ENCODE data around the gene RASL11B.

RASL11B gene

DNA sequence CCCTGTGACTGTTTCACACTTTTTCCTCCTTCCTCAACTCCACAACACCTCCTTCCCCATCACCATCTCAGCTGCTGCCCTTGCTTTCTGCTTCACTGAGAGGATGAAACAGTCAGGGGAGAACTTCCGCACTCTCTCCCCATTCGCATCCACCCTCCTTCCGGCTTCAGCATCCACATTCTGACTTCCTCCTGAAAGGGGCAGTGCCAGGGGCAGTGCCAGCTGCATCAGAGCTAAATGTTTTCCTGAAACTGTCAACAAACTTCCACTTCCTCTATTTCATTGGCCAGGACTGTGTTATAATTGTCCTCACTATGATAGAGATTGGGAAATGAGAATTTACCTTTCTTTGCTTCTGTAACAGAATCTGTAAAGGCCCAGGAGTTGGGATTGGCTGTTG is 18.2 kb upstream of the RASL11B start:
- DNase-seq = peak; percentile 62 to 67 (median 62)

DNA sequence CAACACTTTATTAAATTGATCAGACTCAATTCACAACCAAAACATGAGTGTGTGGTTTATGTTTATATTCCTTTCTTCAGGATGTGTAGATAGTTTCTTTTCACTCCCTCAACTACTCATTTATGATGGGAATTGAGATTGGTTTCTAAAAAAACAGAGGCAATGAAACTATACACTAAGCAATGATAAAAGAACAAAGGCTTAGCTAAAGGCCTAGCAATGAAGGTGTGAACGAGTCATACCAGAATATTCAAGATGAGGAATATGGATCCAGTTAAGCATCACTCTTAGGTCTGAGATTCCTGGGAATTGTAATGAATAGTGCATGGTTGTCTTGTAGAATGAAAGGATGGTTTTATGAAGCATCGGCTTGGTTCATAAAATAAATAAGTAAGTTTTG is 17.5 kb upstream of the RASL11B start:
- no peak for DNase-seq

DNA sequence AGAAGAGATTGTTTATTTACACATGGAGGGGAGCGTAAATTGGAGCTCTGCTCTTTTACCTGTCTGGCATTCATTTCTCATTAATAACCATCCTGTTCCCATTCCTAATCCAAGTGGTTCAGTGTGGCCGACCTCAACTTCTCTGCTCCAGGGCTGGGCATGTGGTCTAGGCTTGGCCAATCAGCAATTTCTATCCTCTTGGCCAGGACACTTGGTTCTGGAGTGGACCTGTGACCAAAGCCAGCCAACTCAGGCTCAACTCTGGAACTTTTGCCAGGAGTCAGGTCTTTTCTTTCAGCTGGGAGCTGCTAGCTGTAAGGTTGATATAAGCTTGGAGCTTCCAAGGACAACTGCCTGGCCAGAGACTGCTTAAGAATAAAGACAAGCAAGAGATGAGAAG is 15.6 kb upstream of the RASL11B start:
- no peak for DNase-seq

DNA sequence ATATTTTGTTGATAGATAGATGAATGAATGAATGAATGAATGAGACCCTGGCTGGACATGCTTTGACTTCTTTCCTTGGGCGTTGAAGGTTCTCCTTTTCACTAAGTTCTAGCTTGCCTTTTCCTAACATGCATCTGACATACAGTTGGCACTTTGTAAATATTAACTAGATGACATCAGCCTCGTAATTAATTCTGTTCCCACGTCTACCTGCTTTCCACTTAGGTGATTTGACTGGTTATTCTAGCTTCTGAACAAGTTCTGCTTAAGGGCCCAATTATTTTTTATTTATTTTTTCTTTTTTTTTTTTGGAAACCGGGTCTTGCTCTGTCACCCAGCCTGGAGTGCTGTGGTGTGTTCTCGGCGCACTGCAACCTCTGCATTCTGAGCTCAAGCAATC is 13.9 kb upstream of the RASL11B start:
- DNase-seq = no peak

DNA sequence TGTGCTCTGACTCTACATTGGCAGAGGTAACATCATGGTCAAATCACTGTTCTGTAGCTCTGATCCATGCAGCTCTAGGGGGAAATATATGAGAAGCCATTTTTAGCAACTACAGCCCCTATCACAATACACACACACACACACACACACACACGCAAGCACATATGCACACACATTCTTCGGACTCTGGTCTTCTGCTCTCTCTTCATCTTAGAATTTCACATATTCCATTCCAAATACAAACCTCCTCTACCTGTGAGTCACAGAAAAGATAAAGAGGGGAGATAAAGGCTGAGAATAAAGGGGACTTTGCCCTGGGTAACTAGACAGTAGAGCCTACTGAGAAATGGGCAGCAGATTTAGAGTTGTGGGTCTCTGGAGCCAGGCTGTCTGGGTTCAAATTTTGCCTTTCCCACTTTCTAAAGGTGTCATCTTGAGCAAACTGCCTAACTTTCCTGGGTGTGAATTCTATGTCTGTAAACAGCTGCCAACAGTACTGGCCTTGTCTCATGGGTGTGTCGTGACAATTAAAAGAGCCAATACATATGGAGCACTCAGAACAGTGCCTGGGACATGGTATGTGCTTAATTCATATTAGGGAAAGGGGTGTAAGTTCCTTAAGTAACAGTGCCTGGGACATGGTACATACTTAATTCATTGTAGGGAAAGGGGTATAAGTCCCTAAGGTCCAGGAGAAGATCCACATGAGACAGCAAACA is 11.6 kb upstream of the RASL11B start:
- no peak for DNase-seq

DNA sequence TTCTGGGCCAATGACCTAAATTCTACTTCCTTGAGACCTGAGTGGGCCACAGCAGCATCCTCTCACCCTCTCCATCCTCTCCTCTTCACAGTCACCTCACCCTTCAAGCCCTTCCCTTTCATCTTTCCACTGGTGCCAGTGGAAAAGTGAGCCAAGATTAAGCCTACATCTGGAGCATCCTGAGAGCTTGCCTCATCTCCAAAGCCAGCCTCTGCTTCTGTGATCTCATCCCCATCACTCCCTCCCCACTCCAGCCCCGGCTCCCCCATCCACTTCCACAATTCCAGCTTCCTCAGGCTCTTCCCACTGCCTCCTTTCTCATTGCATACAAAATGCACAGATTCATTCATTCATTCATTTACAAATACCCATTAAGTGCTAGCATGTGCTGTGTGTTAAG is 10.1 kb upstream of the RASL11B start:
- peak in 1 of 3 donors; percentile 18 for DNase-seq

DNA sequence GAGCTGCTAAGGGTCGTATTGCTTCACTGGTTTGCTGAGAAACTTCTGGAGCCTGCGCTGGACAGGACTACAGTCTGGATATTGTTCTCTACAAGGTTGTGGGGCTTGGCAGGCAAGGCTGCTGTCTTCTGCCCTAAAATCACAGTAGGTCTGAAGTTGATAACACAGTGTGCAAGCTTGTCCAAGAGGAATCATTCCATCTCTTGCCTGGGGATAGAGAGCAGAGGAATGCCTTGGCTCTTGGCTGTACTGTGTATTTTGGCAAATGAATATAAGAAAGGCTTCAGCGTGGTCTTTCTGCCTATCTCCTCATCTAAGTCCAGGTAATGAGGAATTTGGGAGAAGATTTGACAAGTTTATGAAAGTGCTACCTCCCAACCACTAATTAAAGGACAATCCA is 9.4 kb upstream of the RASL11B start:
- DNase-seq = no peak

DNA sequence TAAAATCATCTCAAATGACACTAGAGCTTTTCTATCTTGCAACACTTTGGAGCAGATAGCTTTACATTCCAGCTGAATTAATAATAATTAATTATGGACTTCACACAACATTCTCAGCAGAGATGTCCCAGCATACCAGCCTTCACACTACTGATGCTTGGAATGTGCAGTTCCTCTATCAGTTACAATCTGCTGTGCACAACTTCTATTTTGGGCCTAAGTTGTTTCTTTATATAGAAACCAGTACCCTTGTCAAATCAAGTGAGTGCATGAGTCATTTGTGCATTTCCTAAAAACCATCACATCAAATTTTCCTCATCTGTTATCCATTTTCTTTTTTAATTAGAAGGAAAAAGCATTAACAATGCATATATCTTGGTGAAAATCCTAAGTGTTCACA is 8.8 kb upstream of the RASL11B start:
- DNase-seq = peak; percentile 30 to 61 (median 53)

DNA sequence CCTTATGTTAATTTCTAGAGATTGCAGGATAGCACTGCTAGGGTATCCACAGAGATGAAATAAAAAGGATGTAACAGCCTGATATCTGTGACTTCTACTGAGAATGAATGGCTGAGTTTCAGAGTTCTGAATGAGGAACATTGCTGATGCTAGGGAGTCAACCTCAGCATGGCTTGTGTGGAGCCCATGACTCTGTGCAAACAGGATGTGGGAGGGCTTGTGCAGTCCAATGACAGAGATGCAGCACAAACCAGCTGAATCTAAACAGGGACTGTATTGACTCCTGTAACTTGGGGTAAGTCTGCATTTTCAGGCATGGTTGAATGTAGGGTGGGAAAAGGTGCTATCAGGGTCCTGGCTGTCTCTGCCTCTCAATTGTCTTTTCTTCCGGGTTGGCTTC is 5.3 kb upstream of the RASL11B start:
- DNase-seq = peak; percentile 64 to 72 (median 70)

DNA sequence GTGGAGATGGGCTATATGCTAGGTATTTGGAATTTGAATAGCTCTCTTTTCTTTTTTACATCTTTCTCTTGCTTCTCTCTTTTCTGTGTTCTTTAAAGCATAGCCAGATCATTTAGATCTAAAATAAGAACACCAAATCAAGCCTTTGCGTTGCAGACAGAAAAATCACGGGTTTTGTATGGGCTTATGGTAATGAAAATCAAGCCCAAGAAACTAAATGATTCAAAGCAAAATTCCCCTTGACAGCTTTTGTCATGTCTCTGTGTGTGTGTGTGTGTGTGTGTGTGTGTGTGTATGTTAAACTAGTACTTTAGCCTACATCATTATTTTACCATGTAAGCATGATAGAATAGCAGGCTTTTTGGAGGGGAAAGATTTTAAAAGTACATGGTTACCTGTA is 1.8 kb upstream of the RASL11B start:
- peak in 1 of 3 donors; percentile 16 for DNase-seq

DNA sequence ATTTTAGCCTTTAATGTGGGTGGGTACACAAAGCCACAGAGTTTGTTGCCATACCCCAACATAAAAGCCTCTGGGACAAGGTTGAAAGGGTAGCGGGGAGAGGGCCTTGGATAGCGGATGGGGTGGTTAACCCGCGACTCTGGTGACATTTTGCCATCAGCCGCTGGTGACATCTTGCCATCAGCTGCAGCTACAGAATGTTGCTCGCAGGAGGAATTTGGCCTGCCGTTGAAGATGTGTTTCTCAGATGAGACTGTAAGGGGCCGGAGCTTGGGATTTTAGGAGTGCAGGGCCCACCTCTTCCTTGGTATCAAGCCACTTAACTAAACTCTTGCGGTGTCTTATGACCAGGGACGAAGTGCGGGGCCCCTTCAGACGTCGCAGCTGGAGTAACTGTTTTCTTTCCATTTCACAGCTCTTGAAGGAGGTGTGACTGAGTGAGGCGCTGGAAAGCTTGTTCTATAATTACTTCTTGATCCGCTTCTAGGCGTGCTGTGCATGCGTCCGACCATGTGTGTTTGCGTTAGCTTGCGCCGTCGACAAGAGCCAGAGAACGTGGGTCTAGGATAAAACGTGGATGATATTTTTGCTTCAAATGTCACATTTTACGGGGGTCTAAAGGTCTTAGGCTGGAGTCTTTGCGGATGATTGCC is 820 bp upstream of the RASL11B start:
- DNase-seq = no peak

DNA sequence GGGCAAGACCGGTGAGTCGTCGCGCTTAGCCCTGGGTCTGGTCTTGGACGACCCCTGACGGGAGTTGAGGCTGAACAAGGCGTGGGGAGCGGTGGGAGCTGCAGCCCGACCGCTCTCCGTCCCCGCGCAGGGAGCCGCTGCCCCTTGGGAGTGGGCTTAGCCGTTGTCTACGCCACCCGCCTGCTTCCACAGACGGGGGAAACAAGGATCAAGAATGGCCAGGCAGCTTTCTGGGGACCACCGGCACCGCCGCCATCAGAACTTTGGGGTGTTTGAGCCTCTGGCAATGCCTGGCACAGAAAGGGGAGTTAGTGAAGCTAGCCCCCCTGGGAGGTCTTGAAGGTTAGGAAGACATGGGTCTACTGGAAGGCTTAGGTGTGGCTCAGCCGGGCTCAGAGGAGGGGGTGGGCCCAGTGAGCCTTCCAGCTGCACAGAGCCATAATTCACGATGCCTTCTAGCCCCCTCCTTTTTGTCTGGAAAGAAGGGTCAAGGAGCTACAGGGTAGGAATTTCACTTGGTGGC is 583 bp downstream of the RASL11B start:
- no peak for DNase-seq

DNA sequence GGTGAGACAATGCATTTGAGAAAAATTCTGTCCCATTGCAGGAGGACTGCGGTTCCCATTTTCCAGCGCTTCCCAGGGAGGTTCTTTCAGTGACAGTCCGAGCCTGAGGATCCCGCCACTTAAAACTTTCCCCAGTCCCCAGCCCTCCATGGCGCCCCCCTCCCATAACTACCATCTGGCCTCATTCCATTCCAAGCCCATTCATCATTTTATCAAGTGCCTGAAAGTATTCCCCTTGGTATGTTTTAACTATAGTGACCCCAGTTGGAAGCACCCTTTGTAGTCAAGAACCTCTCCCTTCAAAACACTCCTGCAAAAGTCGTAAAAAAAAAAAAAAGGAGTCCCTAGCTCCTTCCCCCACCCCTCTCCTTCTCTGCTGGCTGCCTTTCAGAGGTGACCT is 1.2 kb downstream of the RASL11B start:
- no peak for DNase-seq

DNA sequence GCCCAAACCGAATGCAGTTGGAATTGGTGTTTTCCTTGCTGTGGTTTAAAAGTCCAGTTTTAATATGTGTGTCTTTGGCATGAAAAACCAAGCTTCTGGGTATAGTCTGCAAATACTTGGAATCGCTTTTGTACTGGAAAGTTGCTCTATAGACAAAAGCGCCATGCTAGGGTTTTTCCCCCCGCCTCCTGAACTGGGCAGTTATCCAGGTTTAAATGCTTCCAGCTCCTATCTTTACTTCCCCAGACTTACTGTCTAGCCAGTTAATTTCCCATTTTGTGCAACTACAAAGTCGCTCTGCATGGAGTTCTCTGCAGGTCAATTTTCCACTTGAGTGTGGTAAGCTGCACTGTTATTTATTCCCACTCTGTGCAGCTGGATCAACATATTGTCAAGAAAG is 2.7 kb downstream of the RASL11B start:
- no peak for DNase-seq

DNA sequence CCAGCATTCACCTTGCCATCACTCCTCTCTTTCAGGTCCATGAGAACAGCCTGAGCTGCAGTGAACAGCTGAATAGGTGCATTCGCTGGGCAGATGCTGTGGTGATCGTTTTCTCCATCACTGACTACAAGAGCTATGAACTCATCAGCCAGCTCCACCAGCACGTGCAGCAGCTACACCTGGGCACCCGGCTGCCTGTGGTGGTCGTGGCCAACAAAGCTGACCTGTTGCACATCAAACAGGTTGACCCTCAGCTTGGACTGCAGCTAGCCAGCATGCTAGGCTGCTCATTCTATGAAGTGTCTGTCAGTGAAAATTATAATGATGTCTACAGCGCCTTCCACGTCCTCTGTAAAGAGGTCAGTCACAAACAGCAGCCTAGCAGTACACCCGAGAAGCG is 3.2 kb downstream of the RASL11B start:
- no peak for DNase-seq

DNA sequence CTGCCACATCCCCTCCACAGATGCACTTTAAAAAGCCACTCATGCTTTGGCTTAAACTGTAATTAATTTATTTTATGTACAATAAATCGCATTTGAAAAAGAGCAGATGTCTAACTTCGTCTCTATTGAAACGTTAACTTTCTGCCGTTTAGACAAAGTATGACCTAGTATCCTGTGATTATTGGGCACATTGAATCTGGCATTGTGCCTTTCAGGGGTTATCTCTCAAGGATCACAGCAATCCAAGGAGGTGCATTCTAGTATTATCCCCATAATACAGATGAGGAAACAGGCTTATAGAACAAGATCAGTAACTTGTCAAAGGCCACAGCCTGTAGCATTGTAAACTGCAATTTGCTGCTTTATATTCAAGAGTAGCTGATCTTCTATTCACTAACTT is 4.6 kb downstream of the RASL11B start:
- DNase-seq = no peak

DNA sequence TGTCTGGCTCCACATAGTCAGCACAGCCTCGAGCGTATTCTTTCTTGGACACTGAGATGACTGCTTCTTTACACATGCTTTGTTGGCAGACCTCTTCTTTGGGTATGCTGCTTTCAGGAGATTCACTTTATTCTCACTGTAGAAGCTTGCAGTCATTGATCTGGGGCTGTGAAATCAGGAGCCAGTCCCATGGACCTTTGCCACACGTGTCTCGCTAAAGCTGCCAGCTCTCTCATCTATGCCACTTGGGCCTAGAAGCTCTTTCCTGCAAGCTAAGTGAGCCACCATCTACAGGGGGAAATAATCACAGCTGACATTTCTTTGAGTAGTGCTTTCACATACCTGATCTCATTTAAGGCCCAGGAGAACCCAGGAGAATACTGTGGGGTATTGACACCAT is 5.0 kb downstream of the RASL11B start:
- DNase-seq = no peak

DNA sequence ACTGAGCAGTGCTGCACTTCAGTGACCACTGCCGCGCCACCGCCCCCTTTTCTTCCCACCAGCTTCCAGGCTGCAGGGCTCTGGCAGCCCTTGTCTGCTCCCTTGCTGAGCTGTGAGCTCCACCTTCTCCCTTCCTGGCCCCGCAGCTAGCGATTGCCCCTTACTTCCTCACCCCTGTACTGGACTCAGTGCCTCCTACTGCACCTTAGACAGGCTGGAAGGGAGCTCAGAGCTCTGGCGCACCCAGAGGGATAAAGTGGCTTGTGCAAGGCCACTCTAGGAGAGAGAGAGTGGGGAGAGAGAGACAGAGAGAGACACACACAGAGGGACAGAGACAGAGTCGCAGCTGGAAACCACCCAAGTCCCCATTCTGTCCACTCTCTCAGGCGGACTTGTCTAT is 6.0 kb downstream of the RASL11B start:
- DNase-seq = no peak

DNA sequence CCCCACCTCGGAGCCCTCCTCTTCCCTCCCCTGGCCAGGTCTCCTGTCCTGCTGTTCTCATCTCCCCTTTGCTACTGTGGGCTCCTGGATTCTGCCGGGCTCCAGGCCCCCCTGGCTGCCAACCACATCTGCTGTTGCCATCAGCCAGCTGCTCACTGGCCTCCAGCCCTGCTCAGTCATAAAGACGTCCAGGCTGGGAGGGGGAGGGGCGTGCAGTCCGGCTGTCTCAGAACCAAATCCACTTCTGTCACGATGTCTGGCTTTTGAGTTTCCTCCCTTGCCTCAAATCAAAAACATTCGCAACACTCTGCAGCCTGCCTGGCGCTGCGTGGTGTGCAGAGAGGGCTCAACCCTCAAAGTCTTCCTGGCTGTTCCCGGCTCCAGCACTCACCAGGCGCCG is 7.1 kb downstream of the RASL11B start:
- no peak for DNase-seq

DNA sequence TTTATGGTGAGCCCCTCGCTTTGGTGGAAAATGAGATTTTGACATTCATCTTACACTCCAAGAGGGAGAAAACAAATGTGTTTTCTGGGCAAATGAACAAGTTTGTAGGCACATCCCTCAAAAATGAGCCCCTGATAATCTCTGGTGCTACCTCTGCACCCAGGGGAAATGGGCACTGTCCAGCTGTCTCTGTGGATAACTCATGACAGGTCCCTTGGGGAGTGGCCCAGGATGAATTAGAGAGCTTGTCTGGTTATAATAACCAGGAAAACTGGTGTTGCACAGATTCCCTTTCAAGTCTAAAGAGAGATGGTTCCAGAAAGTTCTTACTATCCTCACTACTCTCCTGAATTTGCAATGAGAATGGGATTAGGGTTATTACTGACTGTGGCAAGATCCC is 7.5 kb downstream of the RASL11B start:
- DNase-seq = no peak

DNA sequence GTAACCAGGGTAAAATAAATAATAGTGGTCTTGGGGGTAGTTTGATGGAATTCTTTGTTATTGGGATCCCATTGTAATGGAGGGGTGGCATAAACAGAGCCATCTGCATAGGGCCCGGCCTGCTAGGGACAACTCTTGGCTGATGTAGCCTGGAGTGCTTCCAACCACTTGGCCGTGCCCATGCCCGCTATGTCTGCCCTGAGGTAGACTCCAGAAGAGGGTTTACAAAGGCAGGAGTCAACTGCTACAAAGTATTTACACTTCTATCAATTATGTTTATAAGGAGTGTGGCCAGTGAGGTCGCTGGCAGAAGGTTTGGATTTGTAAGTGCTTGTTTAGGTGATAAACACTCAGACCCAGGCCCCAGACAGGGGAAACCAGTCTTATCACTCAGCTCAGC is 8.1 kb downstream of the RASL11B start:
- no peak for DNase-seq

DNA sequence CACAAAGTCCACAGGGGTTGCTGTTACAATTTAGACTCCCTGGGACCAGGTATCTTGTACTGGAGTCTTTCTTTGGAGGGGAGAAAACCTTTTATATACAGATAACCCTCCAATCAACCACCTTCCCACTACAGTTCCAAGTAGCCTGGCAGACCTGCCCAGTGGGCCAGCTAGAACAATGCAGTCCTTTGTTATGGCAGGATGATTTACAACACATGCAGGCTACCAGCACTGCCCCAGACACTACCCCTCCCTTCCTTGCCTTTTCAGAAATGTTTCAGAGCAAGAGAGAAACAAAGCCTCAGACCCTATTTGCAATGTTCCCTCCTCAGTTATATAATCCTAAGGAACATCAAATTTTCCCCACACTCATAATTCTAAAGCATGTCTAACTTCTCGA is 11.1 kb downstream of the RASL11B start:
- no peak for DNase-seq

DNA sequence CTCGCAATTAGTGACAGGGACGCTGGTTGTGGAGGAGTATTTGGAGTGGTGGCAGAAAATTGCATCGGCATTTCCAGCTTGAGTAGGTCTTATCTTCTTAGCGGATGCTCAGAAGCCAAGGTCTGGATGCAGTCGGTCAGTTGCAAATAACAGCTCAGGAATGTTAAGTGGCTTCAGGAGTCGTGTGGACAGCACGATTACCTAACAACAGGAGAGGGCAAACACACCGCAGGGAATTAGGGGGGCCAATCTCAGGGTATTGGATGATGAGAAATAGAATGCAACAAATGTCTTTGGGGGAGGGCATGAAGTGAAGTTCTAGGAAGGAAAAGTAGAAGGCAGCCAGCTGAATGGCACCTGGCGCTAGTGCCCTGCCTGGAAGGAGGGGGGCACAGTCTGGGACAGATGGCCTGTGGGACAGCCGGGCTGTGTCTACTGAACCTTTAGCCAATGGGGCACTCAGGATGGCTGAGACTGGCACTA is 11.8 kb downstream of the RASL11B start:
- no peak for DNase-seq

DNA sequence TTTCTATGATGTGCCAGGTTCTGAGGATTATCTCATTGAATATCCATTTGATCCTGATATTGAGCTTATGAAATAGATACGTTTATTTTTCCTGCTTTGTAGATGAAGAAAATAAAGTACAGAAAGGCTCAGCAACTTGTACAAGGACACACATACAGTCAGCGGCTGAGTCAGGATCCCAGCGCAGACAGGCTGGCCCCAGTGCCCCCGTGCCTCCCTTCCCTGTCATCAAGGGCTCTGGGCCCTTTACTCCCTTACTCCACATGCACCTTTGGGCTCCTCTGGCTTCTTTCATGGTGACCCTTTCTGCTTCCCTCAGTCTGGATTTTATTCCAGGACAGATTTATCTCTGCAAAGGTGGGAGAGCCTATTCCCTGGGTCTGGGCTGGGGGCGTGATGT is 12.8 kb downstream of the RASL11B start:
- no peak for DNase-seq

DNA sequence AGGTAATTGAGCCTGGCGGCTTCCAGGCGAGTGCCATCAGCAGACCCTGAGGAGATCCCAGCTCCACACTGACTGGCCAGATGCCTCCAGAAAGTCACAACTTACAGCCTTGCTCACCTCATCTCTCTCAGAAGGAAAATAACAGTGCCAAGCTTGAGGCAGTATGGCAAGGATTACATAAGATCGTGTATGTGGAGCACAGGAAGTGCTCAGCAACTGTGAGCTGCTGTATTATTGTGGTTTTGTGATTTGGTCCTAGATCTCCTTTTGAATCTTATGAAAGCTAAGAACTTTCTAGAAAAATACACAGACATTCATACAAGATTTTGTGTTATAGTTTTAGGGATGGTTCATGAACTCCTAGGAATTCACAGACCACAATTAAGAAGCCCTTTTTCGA is 14.0 kb downstream of the RASL11B start:
- no peak for DNase-seq

Data from suppressor macrophage treated with lipopolysaccharide for 1 hour (primary cell).